ENCODE data around the gene MALRD1. TPM values are rescaled to one million over a fixed set of nuclear protein-coding genes. Genes with fewer than 3 reads are reported as not detected.

MALRD1 gene
- total RNA-seq, 1 experiment from 2014 or later = not detected

- no TSS peak for BruUV-seq (replicated peaks)
- ChIA-PET CTCF (no interaction called here), POLR2A (no interaction called here)
- Histone ChIP-seq H3K4me1 (ENCODE audit: control insufficient read depth, insufficient read depth, low read length) (no peaks in the 10 kb centered on the region), H3K9me3 (ENCODE audit: control insufficient read depth, insufficient read depth, low read depth, low read length) (no peaks in the 10 kb centered on the region), H3K27me3 (ENCODE audit: control insufficient read depth, insufficient read depth, low read length) (no peaks in the 10 kb centered on the region), H3K36me3 (ENCODE audit: control insufficient read depth, insufficient read depth, low read length) (no peaks in the 10 kb centered on the region), H3K4me3 (ENCODE audit: low read depth in 2 of 2, low read length in 2 of 2) (no peak overlapping the region), H3K27ac (ENCODE audit: low read length) (no peak overlapping the region)
- no peak for TF ChIP-seq TCF7L2 (IDR thresholded peaks at IDR 0.05; ENCODE audit: low read depth, low read length)
- no peak for TF ChIP-seq POLR2AphosphoS5 (IDR thresholded peaks at IDR 0.05; ENCODE audit: low read depth, low read length)
- no peak for TF ChIP-seq REST (IDR thresholded peaks at IDR 0.05; ENCODE audit: insufficient read depth in 1 of 2, low read depth in 2 of 2, low read length in 1 of 2)
- no peak for TF ChIP-seq SIN3A (IDR thresholded peaks at IDR 0.05; ENCODE audit: borderline replicate concordance, insufficient read depth, low read depth, low read length)
- TF ChIP-seq CTCF (IDR thresholded peaks at IDR 0.05) = no peak
- in situ Hi-C loops (cut with HindIII; ENCODE audit: low pct_unique_long_range_greater_than_20kb, low sequenced_read_pairs) = no loop called here
- intact Hi-C loops (cut with micrococcal nuclease; ENCODE audit: unreplicated experiment) = no loop called here
- DNase-seq (ENCODE audit: low read depth, low spot score) (no peak), ATAC-seq (no peak)
These were observed 610.1 kb downstream of the MALRD1 start for GRCh38 chr10:19658622-19659233.

- CTCF ChIA-PET = no interaction called here
- no peak overlapping the region for H3K27ac ChIP-seq (ENCODE audit: low read length)
- DNase-seq (ENCODE audit: low read depth, low spot score) (no peak), ATAC-seq (no peak)
- intact Hi-C loops (cut with micrococcal nuclease; ENCODE audit: unreplicated experiment) (no loop called here), in situ Hi-C loops (cut with HindIII; ENCODE audit: low pct_unique_long_range_greater_than_20kb, low sequenced_read_pairs) (no loop called here)
- no peaks in the 10 kb centered on the region for H3K27me3 ChIP-seq (ENCODE audit: control insufficient read depth, insufficient read depth, low read length)
- POLR2A ChIA-PET = no interaction called here
- H3K4me1 ChIP-seq (ENCODE audit: control insufficient read depth, insufficient read depth, low read length) = no peaks in the 10 kb centered on the region
- TF ChIP-seq TCF7L2 (IDR thresholded peaks at IDR 0.05; ENCODE audit: low read depth, low read length) (no peak), POLR2AphosphoS5 (IDR thresholded peaks at IDR 0.05; ENCODE audit: low read depth, low read length) (no peak), SIN3A (IDR thresholded peaks at IDR 0.05; ENCODE audit: borderline replicate concordance, insufficient read depth, low read depth, low read length) (no peak), CTCF (IDR thresholded peaks at IDR 0.05) (no peak), REST (IDR thresholded peaks at IDR 0.05; ENCODE audit: insufficient read depth in 1 of 2, low read depth in 2 of 2, low read length in 1 of 2) (no peak)
- H3K9me3 ChIP-seq (ENCODE audit: control insufficient read depth, insufficient read depth, low read depth, low read length) = no peaks in the 10 kb centered on the region
- no peaks in the 10 kb centered on the region for H3K36me3 ChIP-seq (ENCODE audit: control insufficient read depth, insufficient read depth, low read length)
- H3K4me3 ChIP-seq (ENCODE audit: low read depth in 2 of 2, low read length in 2 of 2) = no peak overlapping the region
- no TSS peak for BruUV-seq (replicated peaks)
These were observed 611.5 kb downstream of the MALRD1 start for GRCh38 chr10:19659920-19660655.

All from Panc1 (cell line).